ENCODE data around the gene SH2D1A. TPM values are rescaled to one million over a fixed set of nuclear protein-coding genes. Genes with fewer than 3 reads are reported as not detected.

Gene SH2D1A
- total RNA-seq, 2 donors from 2014 or later = 1.7 TPM; not detected in 1

DNA sequence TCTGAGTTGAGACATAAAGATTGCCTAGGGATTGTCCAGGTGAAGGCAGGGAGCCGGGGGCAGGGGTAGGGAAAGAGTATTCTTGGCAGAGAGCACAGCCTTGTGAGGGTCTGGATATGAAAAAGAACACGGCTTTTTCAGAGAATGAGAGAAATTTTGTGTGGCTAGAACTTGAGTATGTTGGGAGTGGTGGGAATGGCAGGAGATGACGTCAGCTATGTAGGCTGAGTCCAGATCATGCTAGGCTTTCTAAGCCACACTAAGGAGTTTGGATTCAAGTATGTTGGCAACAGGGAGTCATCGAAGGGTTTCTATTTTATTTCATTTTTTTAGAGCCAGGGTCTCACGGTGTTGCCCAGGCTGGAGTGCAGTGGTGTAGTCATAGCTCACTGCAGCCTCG is 40.0 kb downstream of the SH2D1A start:
- TF ChIP-seq, protein P1, sequence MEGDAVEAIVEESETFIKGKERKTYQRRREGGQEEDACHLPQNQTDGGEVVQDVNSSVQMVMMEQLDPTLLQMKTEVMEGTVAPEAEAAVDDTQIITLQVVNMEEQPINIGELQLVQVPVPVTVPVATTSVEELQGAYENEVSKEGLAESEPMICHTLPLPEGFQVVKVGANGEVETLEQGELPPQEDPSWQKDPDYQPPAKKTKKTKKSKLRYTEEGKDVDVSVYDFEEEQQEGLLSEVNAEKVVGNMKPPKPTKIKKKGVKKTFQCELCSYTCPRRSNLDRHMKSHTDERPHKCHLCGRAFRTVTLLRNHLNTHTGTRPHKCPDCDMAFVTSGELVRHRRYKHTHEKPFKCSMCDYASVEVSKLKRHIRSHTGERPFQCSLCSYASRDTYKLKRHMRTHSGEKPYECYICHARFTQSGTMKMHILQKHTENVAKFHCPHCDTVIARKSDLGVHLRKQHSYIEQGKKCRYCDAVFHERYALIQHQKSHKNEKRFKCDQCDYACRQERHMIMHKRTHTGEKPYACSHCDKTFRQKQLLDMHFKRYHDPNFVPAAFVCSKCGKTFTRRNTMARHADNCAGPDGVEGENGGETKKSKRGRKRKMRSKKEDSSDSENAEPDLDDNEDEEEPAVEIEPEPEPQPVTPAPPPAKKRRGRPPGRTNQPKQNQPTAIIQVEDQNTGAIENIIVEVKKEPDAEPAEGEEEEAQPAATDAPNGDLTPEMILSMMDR (IDR thresholded peaks at IDR 0.05) = no peak
- H3K9me3 ChIP-seq = no peaks in the 10 kb centered on the region
- no peaks in the 10 kb centered on the region for H3K27me3 ChIP-seq
- no peak overlapping the region for H3K4me3 ChIP-seq
- DNase-seq (ENCODE audit: low spot score) = no peak
- no peaks in the 10 kb centered on the region for H3K36me3 ChIP-seq
- H3K27ac ChIP-seq = no peak overlapping the region
- no peaks in the 10 kb centered on the region for H3K4me1 ChIP-seq

DNA sequence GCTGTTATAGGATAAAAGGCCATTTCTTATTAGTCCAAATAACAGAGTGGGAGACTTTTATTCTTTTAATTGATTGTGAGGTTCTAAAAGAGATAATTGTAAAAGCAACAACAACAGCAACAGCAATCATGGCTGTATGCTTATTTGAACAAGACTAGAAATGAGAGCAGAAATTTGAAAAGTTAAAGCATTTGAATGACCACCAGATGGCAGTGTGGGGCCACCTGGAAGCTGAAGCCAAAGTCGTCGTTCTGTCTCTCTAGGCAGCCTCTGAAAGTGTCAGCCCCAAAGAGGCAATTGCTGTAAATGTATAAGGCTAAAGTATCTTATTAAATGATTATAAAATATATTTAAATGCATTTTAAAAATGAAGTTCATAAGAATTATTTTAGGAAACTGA is 42.2 kb downstream of the SH2D1A start:
- Histone ChIP-seq H3K27ac (no peak overlapping the region), H3K4me1 (no peaks in the 10 kb centered on the region), H3K4me3 (no peak overlapping the region), H3K36me3 (no peaks in the 10 kb centered on the region), H3K27me3 (no peaks in the 10 kb centered on the region), H3K9me3 (no peaks in the 10 kb centered on the region)
- TF ChIP-seq, protein P1 (IDR thresholded peaks at IDR 0.05) = peak; percentile 70 to 84
- peak; percentile 62 for DNase-seq (ENCODE audit: low spot score)

DNA sequence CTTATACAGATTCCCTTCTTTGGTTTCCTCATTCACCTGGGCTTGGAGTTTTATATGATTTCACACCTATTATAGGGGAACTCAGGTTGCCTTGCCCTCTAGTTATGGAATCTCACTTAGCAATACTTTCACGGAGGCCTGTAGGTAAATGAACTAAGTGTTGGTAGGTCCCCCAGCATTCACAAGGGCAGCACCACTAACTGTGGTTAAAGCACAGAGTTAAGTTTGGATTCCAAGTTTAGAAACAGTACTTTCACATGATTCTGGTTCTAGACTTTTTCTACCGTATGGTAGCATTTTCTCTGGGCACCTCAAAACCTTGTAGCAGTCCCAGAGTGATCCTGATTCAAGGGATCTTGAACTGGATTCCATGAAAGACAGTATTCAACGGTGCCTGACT is 46.4 kb downstream of the SH2D1A start:
- Histone ChIP-seq H3K27me3 (no peaks in the 10 kb centered on the region), H3K36me3 (no peaks in the 10 kb centered on the region), H3K4me3 (no peak overlapping the region), H3K27ac (no peak overlapping the region), H3K4me1 (no peaks in the 10 kb centered on the region), H3K9me3 (no peaks in the 10 kb centered on the region)
- TF ChIP-seq, protein P1 (IDR thresholded peaks at IDR 0.05) = no peak
- no peak for DNase-seq (ENCODE audit: low spot score)

DNA sequence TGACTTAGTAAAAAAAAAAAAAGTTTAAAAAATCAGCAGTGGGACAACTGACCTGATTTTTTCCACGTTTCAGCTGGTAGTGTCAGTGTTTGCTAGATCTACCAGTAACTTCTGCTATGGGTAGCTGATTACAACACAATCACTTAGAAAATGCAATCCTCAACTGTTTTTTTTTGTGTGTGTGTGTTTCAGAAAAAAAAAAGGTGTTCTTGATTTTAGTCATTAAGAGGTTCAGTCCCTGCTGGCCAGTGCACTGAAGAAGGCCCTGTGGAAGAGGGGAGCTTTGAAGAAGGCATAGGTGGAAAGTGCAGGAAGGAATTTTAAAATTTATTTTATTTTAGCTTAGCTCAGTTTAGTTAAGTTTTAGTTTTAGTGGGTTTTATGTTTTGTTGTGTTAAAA is 46.9 kb downstream of the SH2D1A start:
- Histone ChIP-seq H3K36me3 (no peaks in the 10 kb centered on the region), H3K9me3 (no peaks in the 10 kb centered on the region), H3K4me1 (no peaks in the 10 kb centered on the region), H3K4me3 (no peak overlapping the region), H3K27me3 (no peaks in the 10 kb centered on the region), H3K27ac (no peak overlapping the region)
- TF ChIP-seq, protein P1 (IDR thresholded peaks at IDR 0.05) = no peak
- no peak for DNase-seq (ENCODE audit: low spot score)

DNA sequence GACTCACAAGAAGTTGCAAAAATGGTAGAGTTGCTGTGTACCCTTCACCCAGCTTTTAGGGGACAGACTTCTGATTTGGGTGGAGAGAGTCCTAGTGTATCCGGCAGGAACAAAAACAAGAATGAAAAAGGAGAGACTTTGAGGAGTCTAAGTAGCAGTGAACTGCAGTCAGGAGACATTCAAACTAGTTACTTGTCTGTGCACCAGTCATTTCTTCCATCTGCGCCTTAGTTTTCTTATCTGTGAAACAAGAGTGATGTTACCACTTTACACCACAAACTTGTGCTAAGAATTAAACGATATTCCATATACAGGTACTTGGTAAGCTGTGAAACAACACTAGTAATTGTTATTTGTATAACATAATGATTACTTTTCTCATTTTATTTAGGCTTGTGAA is 47.3 kb downstream of the SH2D1A start:
- no peaks in the 10 kb centered on the region for H3K27me3 ChIP-seq
- no peaks in the 10 kb centered on the region for H3K4me1 ChIP-seq
- TF ChIP-seq, protein P1 (IDR thresholded peaks at IDR 0.05) = no peak
- DNase-seq (ENCODE audit: low spot score) = no peak
- H3K27ac ChIP-seq = no peak overlapping the region
- no peak overlapping the region for H3K4me3 ChIP-seq
- H3K9me3 ChIP-seq = no peaks in the 10 kb centered on the region
- H3K36me3 ChIP-seq = no peaks in the 10 kb centered on the region

DNA sequence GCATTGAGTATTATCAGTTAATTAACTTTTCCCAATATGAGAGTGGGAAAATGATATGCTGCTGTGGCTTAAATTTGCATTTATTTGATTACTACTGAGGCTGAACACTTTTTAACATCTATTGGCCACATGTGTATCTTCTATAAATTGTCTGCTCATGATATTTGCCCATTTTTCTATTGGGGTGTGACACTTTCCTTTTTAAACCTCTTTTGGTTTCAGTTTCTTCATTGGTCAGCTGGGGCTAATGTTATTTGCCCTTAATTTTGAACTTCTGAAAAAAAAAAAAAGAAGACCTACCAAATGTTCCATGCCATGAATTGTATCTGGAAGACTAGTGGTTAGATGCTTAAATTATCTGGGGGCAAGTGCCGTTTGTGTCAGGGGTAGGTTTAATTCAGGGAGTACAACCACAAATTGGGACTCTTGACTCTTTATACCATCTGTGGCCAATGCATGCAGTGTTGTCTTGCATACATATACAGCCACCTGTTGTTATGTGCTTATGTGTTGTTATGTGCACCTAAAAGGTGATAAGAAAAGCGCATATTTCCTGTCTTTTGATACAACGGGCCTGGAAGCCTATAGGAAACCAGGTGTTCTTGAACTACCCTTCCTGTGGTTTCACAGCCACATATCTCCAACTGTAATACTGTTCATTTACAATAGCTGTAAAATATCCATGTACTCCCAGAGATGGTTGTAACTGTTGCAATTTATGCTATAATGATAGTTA is 49.0 kb downstream of the SH2D1A start:
- Histone ChIP-seq H3K27me3 (no peaks in the 10 kb centered on the region), H3K4me1 (no peaks in the 10 kb centered on the region), H3K27ac (no peak overlapping the region), H3K4me3 (no peak overlapping the region), H3K36me3 (no peaks in the 10 kb centered on the region), H3K9me3 (no peaks in the 10 kb centered on the region)
- DNase-seq (ENCODE audit: low spot score) = no peak
- TF ChIP-seq, protein P1 (IDR thresholded peaks at IDR 0.05) = no peak
